Measurements from ENCODE around the gene RPS14. TPM values are rescaled to one million over a fixed set of nuclear protein-coding genes. Genes with fewer than 3 reads are reported as not detected.

RPS14 gene
- total and polyA plus RNA-seq, 10 of the 15 experiments (the other 5 are each of a cell fraction or from before 2014, with no cell fraction given) = 2,295 to 4,047 (median 2,787) TPM

- no peak for DNase-seq (ENCODE audit: low read depth, low spot score)
- Histone ChIP-seq H3K4me1 (ENCODE audit: control insufficient read depth, insufficient read depth, low read length) (peaks cover 2% of the 10 kb centered on the region; the same call in 1 of the 2 replicates), H3K27ac (ENCODE audit: control insufficient read depth, insufficient read depth) (no peak overlapping the region), H2AFZ (ENCODE audit: control insufficient read depth, low read depth, low read length) (no peak overlapping the region), H3K79me2 (ENCODE audit: control insufficient read depth, insufficient read depth, low read length) (peaks cover 29% of the 10 kb centered on the region), H3K9me3 (replicated peaks; ENCODE audit: control insufficient read depth, insufficient read depth, low read length) (no peaks in the 10 kb centered on the region), H3K27me3 (replicated peaks in 1 of 2; ENCODE audit: control insufficient read depth in 2 of 2, insufficient read depth in 2 of 2, low read length in 1 of 2) (no peaks in the 10 kb centered on the region), H3K4me3 (no peak overlapping the region), H4K20me1 (ENCODE audit: control insufficient read depth, insufficient read depth) (peaks cover 5% of the 10 kb centered on the region), H3K9ac (ENCODE audit: control insufficient read depth, insufficient read depth, low read length) (no peak overlapping the region), H3K36me3 (ENCODE audit: control insufficient read depth in 2 of 2, insufficient read depth in 2 of 2, low read length in 1 of 2) (peaks cover 30 to 40% of the 10 kb centered on the region in 2 experiments), H3K4me2 (ENCODE audit: control insufficient read depth, insufficient read depth) (no peak overlapping the region)
- FAIRE-seq = no peak
- intact Hi-C loops (cut with micrococcal nuclease; ENCODE audit: unreplicated experiment) = no loop called here
- ChIA-PET CTCF (interaction anchor here (1.0 to 1.5 kb wide), 2 partner anchors 16 to 117 kb away, joined by 3 read pairs; no protein-coding TSS in a partner anchor), POLR2A (no interaction called here), RAD21 (ENCODE audit: unreplicated experiment) (no interaction called here), SMC1A (ENCODE audit: uncharacterized antibody, unreplicated experiment) (no interaction called here)
- in situ Hi-C loops (cut with MboI) = no loop called here
- TF ChIP-seq SMAD5 (IDR thresholded peaks at IDR 0.05; ENCODE audit: low read depth) = peak; percentile 54; the same call in 1 of the 2 replicates
- no peak for TF ChIP-seq CBX3 (IDR thresholded peaks at IDR 0.05; ENCODE audit: borderline replicate concordance, low read depth)
- TF ChIP-seq SREBF1 (IDR thresholded peaks at IDR 0.05; ENCODE audit: low read length) = no peak
- TF ChIP-seq POLR2AphosphoS5 (IDR thresholded peaks at IDR 0.05; ENCODE audit: low read length) = peak; percentile 60; the same call in 1 of the 2 replicates
- no peak for TF ChIP-seq CHD4 (IDR thresholded peaks at IDR 0.05)
- no peak for TF ChIP-seq CREB1 (IDR thresholded peaks at IDR 0.05; ENCODE audit: low read depth)
- peak; percentile 62 for TF ChIP-seq POLR2A (IDR thresholded peaks at IDR 0.05; ENCODE audit: low read depth, low read length)
- no TSS peak for BruUV-seq (replicated peaks)
- WGBS (ENCODE audit: insufficient coverage, insufficient replicate concordance, low lambda C conversion rate, missing lambda C conversion rate) = 88% methylated on average over 15 of the region's 15 CpGs
- ATAC-seq = peak; percentile 17
Measured at GRCh38 chr5:150443242-150444075, 6.1 kb downstream of the RPS14 start.

GRCh38 chr5:150442699-150443080, 6.8 kb downstream of the RPS14 start:
- H3K36me3 ChIP-seq (ENCODE audit: control insufficient read depth in 2 of 2, insufficient read depth in 2 of 2, low read length in 1 of 2) = peaks cover 28 to 40% of the 10 kb centered on the region in 2 experiments
- no TSS peak for BruUV-seq (replicated peaks)
- CTCF ChIA-PET = interaction anchor here (1.0 to 1.5 kb wide), 4 partner anchors 17 to 117 kb away, joined by 3 to 6 read pairs (median 3); no protein-coding TSS in a partner anchor
- TF ChIP-seq NR2C1 (IDR thresholded peaks at IDR 0.05) (no peak), ZZZ3 (IDR thresholded peaks at IDR 0.05; ENCODE audit: control insufficient read depth, insufficient read length, low read depth) (no peak), NBN (IDR thresholded peaks at IDR 0.05) (no peak), BRCA1 (IDR thresholded peaks at IDR 0.05; ENCODE audit: low read depth, low read length) (no peak), RELA (IDR thresholded peaks at IDR 0.05; ENCODE audit: borderline replicate concordance, partially characterized antibody) (no peak), NR2F1 (conservative IDR thresholded peaks at IDR 0.05) (no peak), BCLAF1 (IDR thresholded peaks at IDR 0.05) (no peak)
- TF ChIP-seq, protein P1, sequence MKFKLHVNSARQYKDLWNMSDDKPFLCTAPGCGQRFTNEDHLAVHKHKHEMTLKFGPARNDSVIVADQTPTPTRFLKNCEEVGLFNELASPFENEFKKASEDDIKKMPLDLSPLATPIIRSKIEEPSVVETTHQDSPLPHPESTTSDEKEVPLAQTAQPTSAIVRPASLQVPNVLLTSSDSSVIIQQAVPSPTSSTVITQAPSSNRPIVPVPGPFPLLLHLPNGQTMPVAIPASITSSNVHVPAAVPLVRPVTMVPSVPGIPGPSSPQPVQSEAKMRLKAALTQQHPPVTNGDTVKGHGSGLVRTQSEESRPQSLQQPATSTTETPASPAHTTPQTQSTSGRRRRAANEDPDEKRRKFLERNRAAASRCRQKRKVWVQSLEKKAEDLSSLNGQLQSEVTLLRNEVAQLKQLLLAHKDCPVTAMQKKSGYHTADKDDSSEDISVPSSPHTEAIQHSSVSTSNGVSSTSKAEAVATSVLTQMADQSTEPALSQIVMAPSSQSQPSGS (IDR thresholded peaks at IDR 0.05; ENCODE audit: low read length) = no peak

More at GRCh38 chr5:150442699-150443080, 6.8 kb downstream of the RPS14 start:
- DNase-seq (ENCODE audit: low read depth, low spot score) (no peak), ATAC-seq (no peak), FAIRE-seq (no peak)
- Histone ChIP-seq H3K4me2 (ENCODE audit: control insufficient read depth, insufficient read depth) (no peak overlapping the region), H3K4me3 (no peak overlapping the region), H4K20me1 (ENCODE audit: control insufficient read depth, insufficient read depth) (no peaks in the 10 kb centered on the region; the same call in 1 of the 2 replicates), H3K79me2 (ENCODE audit: control insufficient read depth, insufficient read depth, low read length) (peaks cover 22% of the 10 kb centered on the region), H3K4me1 (ENCODE audit: control insufficient read depth, insufficient read depth, low read length) (peaks cover 2% of the 10 kb centered on the region; the same call in 1 of the 2 replicates), H3K9me3 (replicated peaks; ENCODE audit: control insufficient read depth, insufficient read depth, low read length) (no peaks in the 10 kb centered on the region), H2AFZ (ENCODE audit: control insufficient read depth, low read depth, low read length) (no peak overlapping the region), H3K27me3 (replicated peaks in 1 of 2; ENCODE audit: control insufficient read depth in 2 of 2, insufficient read depth in 2 of 2, low read length in 1 of 2) (no peaks in the 10 kb centered on the region), H3K9ac (ENCODE audit: control insufficient read depth, insufficient read depth, low read length) (no peak overlapping the region), H3K27ac (ENCODE audit: control insufficient read depth, insufficient read depth) (no peak overlapping the region)
- POLR2A ChIA-PET = interaction anchor here (0.6 kb wide), 1 partner anchor 78 kb away, joined by 4 read pairs; no protein-coding TSS in a partner anchor
- in situ Hi-C loops (cut with MboI) (no loop called here), intact Hi-C loops (cut with micrococcal nuclease; ENCODE audit: unreplicated experiment) (no loop called here)
- SMC1A ChIA-PET (ENCODE audit: uncharacterized antibody, unreplicated experiment) = no interaction called here
- RAD21 ChIA-PET (ENCODE audit: unreplicated experiment) = interaction anchor here (1.3 kb wide), 1 partner anchor 44 kb away, joined by 3 read pairs; no protein-coding TSS in a partner anchor
- 65% methylated on average over 5 of the region's 6 CpGs for WGBS (ENCODE audit: insufficient coverage, insufficient replicate concordance, low lambda C conversion rate, missing lambda C conversion rate)

Data from GM12878 (cell line).